ENCODE results near the gene CEP83. TPM values are rescaled to one million over a fixed set of nuclear protein-coding genes. Genes with fewer than 3 reads are reported as not detected.
A peak's percentile ranks its signal among the peaks of the same experiment; 100 is the strongest.

Gene CEP83
- total RNA-seq: 14.8 and 14.9 TPM in 2 replicates

GRCh38 chr12:94459728-94460615, at the start of gene CEP83:
Gene CEP83 (minus strand): TSS chr12:94459867. CDS start chr12:94412490, 47,377 bp downstream.
- Histone ChIP-seq H3K27me3 (ENCODE audit: control insufficient read depth, insufficient read depth, low read length) (no peaks in the 10 kb centered on the region), H3K36me3 (ENCODE audit: control insufficient read depth, insufficient read depth, low read length) (no peaks in the 10 kb centered on the region), H3K4me3 (ENCODE audit: low read depth, low read length) (peak within 1 kb of the TSS; percentile 70)
- no peak for TF ChIP-seq CTCF (IDR thresholded peaks at IDR 0.05; ENCODE audit: insufficient read depth, low read length, poor library complexity, severe bottlenecking)
- peak; percentile 59 for DNase-seq (ENCODE audit: low read depth)

GRCh38 chr12:94509317-94509716, 49.6 kb upstream of the CEP83 start:
- no peaks in the 10 kb centered on the region for H3K36me3 ChIP-seq (ENCODE audit: control insufficient read depth, insufficient read depth, low read length)
- no peak for DNase-seq (ENCODE audit: low read depth)
- H3K27me3 ChIP-seq (ENCODE audit: control insufficient read depth, insufficient read depth, low read length): no peaks in the 10 kb centered on the region
- no peak for TF ChIP-seq CTCF (IDR thresholded peaks at IDR 0.05; ENCODE audit: insufficient read depth, low read length, poor library complexity, severe bottlenecking)
- no peak overlapping the region for H3K4me3 ChIP-seq (ENCODE audit: low read depth, low read length)

- no peak overlapping the region for H3K4me3 ChIP-seq (ENCODE audit: low read depth, low read length)
- H3K36me3 ChIP-seq (ENCODE audit: control insufficient read depth, insufficient read depth, low read length): no peaks in the 10 kb centered on the region
- H3K27me3 ChIP-seq (ENCODE audit: control insufficient read depth, insufficient read depth, low read length): no peaks in the 10 kb centered on the region
- no peak for DNase-seq (ENCODE audit: low read depth)
- no peak for TF ChIP-seq CTCF (IDR thresholded peaks at IDR 0.05; ENCODE audit: insufficient read depth, low read length, poor library complexity, severe bottlenecking)
Observed at GRCh38 chr12:94507455-94507854, 47.8 kb upstream of the CEP83 start.

GRCh38 chr12:94504386-94504785, 44.7 kb upstream of the CEP83 start:
- TF ChIP-seq CTCF (IDR thresholded peaks at IDR 0.05; ENCODE audit: insufficient read depth, low read length, poor library complexity, severe bottlenecking): no peak
- Histone ChIP-seq H3K27me3 (ENCODE audit: control insufficient read depth, insufficient read depth, low read length) (no peaks in the 10 kb centered on the region), H3K36me3 (ENCODE audit: control insufficient read depth, insufficient read depth, low read length) (no peaks in the 10 kb centered on the region), H3K4me3 (ENCODE audit: low read depth, low read length) (no peak overlapping the region)
- no peak for DNase-seq (ENCODE audit: low read depth)

- no peaks in the 10 kb centered on the region for H3K27me3 ChIP-seq (ENCODE audit: control insufficient read depth, insufficient read depth, low read length)
- TF ChIP-seq CTCF (IDR thresholded peaks at IDR 0.05; ENCODE audit: insufficient read depth, low read length, poor library complexity, severe bottlenecking): no peak
- H3K4me3 ChIP-seq (ENCODE audit: low read depth, low read length): no peak overlapping the region
- no peaks in the 10 kb centered on the region for H3K36me3 ChIP-seq (ENCODE audit: control insufficient read depth, insufficient read depth, low read length)
- DNase-seq (ENCODE audit: low read depth): no peak
Observed at GRCh38 chr12:94503619-94504018, 44.0 kb upstream of the CEP83 start.

Measured in kidney epithelial cell (primary cell).